Testis (tissue), 2 donors: Measurements from ENCODE around the gene NTM.

ENCODE experiments used
- CTCF ChIP-seq, 3 experiments: fragments of 450-650 bp in 2 of 3; fragments of 200-600 bp in 1 of 3; sonication (generic) in 1 of 3; IDR thresholded peaks; one replicate each; pipeline ENCODE4 v1.5.1; 2016 to 2019; ENCODE audit warnings: antibody characterized with exemption in 3 of 3, mild to moderate bottlenecking in 2 of 3, moderate library complexity in 1 of 3
- POLR2A ChIP-seq: fragments of 450-650 bp; IDR thresholded peaks from one replicate; pipeline ENCODE4 v1.6.1; 2017; ENCODE audit warnings: antibody characterized with exemption, mild to moderate bottlenecking, moderate library complexity

DNA sequence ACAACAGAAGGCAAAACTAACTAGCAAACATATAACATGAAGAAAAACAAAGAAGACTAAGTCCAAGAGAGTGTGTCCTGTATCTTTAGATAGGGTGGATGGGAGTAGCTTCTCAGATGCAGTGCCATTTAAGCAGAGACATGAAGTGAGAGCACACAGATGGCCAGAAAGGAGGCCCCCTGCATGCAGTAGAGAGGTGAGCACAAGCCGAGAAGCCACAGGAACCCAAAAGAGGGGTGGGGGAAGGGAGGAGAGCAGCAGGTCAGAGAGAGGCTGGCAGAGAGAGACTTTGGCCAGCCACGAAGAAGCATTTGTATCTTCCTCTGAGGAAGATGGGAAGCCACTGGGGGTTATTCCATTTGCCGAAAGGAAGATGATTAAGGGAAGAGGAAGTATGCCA lies 86.7 kb downstream of the NTM start:
- TF ChIP-seq CTCF (IDR thresholded peaks at IDR 0.05) = no peak
- no peak for TF ChIP-seq POLR2A
